H1 (cell line): ENCODE data around the gene HABP2. TPM values are rescaled to one million over a fixed set of nuclear protein-coding genes. Genes with fewer than 3 reads are reported as not detected.

Experiments
- KDM5A ChIP-seq: fragments of 200-600 bp; IDR thresholded peaks from 2 replicates; pipeline ENCODE4 v1.7.1; 2012; ENCODE audit warnings: mild to moderate bottlenecking, low read length, inconsistent platforms, mixed read lengths
- RNF2 ChIP-seq: fragments of 200-900, 300-1000 bp; sonication (generic); IDR thresholded peaks from 2 replicates; pipeline ENCODE4 v1.7.1; 2016; ENCODE audit warnings: borderline replicate concordance, low read depth, mild to moderate bottlenecking, antibody characterized with exemption, low read length; ENCODE audit not compliant: poor library complexity, severe bottlenecking; ENCODE audit errors: missing control alignments
- polyA plus RNA-seq, 7 experiments: library from polyadenylated mRNA; depleted of rRNA in 3 of 7; stranded (reverse) in 5 of 7; unstranded in 2 of 7; fragments of >200 nt in 5 of 7; fragments of 200-250 nt in 2 of 7; gene quantifications; 1 replicate in 5 of 7; 2 replicates in 1 of 7; 4 replicates in 1 of 7; pipeline versions ENCODE4 v1.2.1 to v1.2.3, GENCODE V29; 2011 to 2013; ENCODE audit warnings: missing spikeins in 2 of 7, mixed read lengths in 2 of 7
- total RNA-seq: library from RNA; stranded (reverse); fragmentation: NEBNext Ultra II Directional; extraction: Animal tissue kit (Norgen Biotek cat#: 25700); gene quantifications from 2 replicates; pipeline ENCODE4 v1.2.1, GENCODE V29; 2021

The HABP2 gene
- total and polyA plus RNA-seq, 2 of the 8 experiments (the other 6 are each of a cell fraction or from before 2014, with no cell fraction given), result not detected

DNA sequence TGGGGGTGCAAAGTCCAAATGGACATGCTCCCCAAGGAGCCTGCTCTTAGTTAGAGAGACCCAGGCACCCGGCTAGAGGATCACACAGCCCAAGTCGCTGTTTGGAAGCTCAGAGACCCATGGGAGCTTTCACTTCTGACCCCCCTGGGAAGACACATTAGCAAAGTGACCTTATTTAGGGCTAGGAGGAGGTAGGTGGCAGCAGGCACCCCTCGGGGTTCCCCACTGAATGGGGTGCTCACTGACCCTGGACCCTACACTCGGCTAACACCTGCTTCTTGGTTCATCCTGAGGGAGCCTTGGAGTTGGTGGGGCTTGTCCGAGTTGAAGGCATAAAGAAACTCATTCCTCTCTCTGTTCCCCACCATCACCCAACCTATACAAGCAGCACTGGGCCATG lies 27.1 kb upstream of the HABP2 start (continued):
- TF ChIP-seq RNF2, result no peak
- no peak for TF ChIP-seq KDM5A
